AG04449 (cell line): ENCODE measurements around the gene P2RX6.
"Not testable (repeated sequence)": the region's sequence is repeated elsewhere in the genome, so short reads cannot be mapped to it uniquely, and the experiment has no call there.

Experiments
- CTCF ChIA-PET: fragments of 350-600 bp; formaldehyde crosslinking; extraction: SDS; loops from one replicate; lab custom pipeline; 2021; ENCODE audit warnings: antibody characterized with exemption; lab: Yijun Ruan, JAX
- POLR2A ChIA-PET: fragments of 400-600, 350-600 bp; formaldehyde crosslinking; extraction: SDS; loops from one replicate; lab custom pipeline; 2020; ENCODE audit warnings: antibody characterized with exemption, inconsistent platforms; lab: Yijun Ruan, JAX
- DNase-seq: peaks from one replicate; pipeline ENCODE4 v3.0.0-alpha.2; 2010; ENCODE audit warnings: low read depth, low spot score
- H3K4me3 ChIP-seq: 2 replicates; pipeline ENCODE4 v1.5.1; 2011; ENCODE audit warnings: low read depth, mild to moderate bottlenecking, control low read depth, low read length
- TF ChIP-seq, protein P1 (sequence below): IDR thresholded peaks from one replicate; pipeline ENCODE4 v1.5.1; 2011; ENCODE audit warnings: mild to moderate bottlenecking, moderate library complexity, low read length, control low read depth, inconsistent platforms; ENCODE audit not compliant: insufficient read depth; ENCODE audit errors: missing control alignments

The P2RX6 gene

DNA sequence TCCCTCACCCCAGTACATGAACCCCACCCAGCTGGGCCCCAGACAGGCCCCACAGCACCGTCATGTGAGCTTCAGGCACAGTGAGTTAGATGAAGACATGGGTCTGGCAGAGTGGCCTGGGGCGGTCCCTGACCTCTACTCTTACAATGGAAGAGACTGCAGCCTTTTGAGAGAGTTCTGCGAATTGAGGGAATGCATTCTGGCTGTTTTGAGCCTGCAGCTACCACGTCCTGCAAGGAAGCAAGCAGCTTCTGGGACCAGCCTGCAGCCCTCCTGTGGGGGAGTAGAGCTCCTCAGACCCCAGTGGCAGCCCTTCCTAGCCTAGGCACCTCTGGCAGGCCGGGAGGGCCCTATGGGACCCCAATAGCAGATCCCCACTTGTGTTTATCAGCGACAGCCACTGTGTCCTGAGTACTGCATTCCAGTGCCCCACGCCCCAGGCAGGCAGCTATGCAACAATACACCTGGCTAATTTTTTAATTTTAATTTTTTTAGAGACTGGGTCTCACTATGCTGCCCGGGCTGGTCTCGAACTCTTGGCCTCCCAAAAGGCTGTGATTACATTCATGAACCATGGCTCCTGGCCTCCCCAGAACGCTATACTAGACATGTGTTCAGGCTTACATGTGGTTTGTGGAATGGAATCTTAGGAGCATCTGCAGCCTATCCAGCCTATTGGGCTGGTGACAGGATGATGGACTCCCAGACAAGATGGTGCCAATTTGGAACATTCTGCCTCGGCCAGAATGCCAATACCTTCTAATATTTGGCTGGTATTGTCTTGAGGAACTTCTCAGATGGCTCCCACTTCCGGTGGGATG, 18.1 kb downstream of the P2RX6 start:
- POLR2A ChIA-PET: no interaction called here
- no peak overlapping the region for H3K4me3 ChIP-seq

DNA sequence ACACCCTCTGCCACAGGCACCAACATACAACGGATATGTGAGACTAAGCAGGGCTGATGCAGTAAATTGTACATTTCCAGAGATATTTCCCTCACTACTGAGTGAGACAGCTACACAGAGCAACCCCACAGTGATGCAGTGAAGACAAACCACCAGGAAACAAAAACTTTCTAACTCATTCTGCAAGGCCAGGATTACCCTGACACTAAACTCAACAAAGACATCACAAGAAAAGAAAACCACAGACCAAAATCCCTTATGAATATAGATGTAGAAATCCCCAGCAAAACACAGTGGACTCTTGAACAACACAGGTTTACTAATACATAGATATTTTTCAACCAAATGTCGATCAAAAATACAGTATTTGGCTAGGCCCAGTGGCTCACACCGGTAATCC, 18.9 kb downstream of the P2RX6 start:
- no peak for DNase-seq
- POLR2A ChIA-PET: no interaction called here
- H3K4me3 ChIP-seq: no peak overlapping the region
- CTCF ChIA-PET: no interaction called here
- TF ChIP-seq, protein P1, sequence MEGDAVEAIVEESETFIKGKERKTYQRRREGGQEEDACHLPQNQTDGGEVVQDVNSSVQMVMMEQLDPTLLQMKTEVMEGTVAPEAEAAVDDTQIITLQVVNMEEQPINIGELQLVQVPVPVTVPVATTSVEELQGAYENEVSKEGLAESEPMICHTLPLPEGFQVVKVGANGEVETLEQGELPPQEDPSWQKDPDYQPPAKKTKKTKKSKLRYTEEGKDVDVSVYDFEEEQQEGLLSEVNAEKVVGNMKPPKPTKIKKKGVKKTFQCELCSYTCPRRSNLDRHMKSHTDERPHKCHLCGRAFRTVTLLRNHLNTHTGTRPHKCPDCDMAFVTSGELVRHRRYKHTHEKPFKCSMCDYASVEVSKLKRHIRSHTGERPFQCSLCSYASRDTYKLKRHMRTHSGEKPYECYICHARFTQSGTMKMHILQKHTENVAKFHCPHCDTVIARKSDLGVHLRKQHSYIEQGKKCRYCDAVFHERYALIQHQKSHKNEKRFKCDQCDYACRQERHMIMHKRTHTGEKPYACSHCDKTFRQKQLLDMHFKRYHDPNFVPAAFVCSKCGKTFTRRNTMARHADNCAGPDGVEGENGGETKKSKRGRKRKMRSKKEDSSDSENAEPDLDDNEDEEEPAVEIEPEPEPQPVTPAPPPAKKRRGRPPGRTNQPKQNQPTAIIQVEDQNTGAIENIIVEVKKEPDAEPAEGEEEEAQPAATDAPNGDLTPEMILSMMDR: no peak

More for the DNA sequence above, 18.1 kb downstream of the P2RX6 start:
- DNase-seq: no peak
- CTCF ChIA-PET: interaction anchor here (0.6 to 0.9 kb wide), 2 partner anchors 15 to 915 kb away, joined by 3 read pairs; no protein-coding TSS in a partner anchor
- TF ChIP-seq, protein P1: no peak

DNA sequence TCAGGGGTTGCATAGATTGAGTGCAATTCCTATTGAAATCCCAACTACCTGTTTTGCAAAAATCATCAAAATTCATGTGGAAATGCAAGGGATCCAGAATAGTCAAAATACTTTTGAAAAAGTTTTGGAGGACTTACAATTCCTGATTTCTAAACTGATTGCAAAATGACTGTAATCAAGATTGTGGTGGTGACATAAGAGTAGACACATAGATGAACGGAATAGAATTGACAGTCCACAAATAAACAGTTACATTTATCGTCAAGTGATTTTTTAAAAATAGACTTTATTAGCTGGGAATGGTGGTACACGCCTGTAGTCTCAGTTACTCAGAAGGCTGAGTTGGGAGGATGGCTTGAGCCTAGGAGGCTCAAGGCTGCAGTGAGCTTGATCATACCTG, 20.0 kb downstream of the P2RX6 start:
- TF ChIP-seq, protein P1: no peak
- DNase-seq: no peak
- POLR2A ChIA-PET: no interaction called here
- no peak overlapping the region for H3K4me3 ChIP-seq
- CTCF ChIA-PET: interaction anchor here (0.5 to 1.8 kb wide), 3 partner anchors 14 to 67 kb away, joined by 3 to 4 read pairs (median 4); no protein-coding TSS in a partner anchor

DNA sequence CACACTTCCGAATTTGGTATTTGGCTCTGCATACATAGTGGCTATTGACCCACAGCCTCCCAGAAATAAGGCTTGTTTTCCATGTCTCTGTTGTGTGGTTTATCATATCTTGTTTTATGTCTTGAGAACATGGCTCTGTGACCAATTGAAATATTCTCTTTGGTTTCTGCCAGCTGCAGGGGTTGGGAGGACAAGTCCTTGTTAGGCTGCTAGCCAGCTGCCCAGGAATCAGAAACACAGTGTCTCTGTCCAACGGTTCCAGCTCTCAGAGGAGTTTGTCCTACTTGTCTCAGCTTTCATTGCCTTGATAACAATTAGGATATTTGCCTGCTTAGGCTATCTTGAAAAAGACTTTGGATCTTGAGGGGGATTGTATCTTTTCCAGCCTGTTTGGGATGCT, 23.4 kb downstream of the P2RX6 start:
- DNase-seq: no peak
- TF ChIP-seq, protein P1: no peak
- ChIA-PET POLR2A (interaction anchor here (1.0 to 1.9 kb wide), 2 partner anchors 36 to 62 kb away, joined by 3 to 14 read pairs; partner anchors contain the start of gene THAP7), CTCF (interaction anchor here (1.6 kb wide), 1 partner anchor 64 kb away, joined by 4 read pairs; no protein-coding TSS in a partner anchor)
- no peak overlapping the region for H3K4me3 ChIP-seq

DNA sequence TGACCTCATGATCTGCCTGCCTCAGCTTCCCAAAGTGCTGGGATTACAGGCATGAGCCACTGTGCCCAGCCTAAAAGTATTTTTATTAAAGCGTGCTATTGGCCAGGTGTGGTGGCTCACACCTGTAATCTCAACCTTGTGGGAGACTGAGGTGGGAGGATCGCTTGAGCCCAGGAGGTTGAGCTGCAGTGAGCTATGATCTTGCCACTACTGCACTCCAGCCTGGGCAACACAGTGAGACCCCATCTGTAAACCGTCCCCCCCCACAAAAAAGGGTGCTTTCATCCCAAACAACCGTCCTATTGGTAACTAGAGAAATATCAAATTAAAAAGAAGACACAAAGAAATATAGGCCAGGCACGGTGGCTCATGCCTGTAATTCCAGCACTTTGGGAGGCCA, 24.2 kb downstream of the P2RX6 start:
- not testable (repeated sequence) for DNase-seq, H3K4me3 ChIP-seq
- ChIA-PET CTCF (interaction anchor here (1.6 kb wide), 1 partner anchor 64 kb away, joined by 4 read pairs; no protein-coding TSS in a partner anchor), POLR2A (interaction anchor here (0.6 kb wide), 1 partner anchor 36 kb away, joined by 5 read pairs; no protein-coding TSS in a partner anchor)

DNA sequence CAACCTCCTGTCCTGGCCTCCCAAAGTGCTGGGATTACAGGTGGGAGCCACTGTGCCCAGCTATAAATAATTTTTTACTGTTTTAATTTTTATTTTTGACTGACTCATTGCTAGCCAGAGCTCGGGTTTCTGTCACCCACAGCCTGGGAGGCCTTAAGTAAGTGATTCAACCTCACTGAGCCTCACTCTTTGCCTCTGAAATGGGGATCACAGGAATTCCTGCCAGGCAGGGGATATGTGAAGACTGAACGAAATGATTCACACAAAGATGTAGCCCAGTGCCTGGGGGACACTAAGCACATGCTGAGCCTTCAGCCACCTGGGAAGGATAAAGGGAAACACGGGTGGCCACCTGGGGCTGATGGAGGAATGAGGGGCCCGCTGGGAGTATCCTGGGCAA, 27.0 kb downstream of the P2RX6 start:
- H3K4me3 ChIP-seq: no peak overlapping the region
- ChIA-PET POLR2A (no interaction called here), CTCF (interaction anchor here (2.6 kb wide), 1 partner anchor 60 kb away, joined by 11 read pairs; no protein-coding TSS in a partner anchor)
- DNase-seq: peak; percentile 50
- TF ChIP-seq, protein P1: no peak
